Activated naive CD4-positive, alpha-beta T cell treated with anti-CD3 and anti-CD28 coated beads for 36 hours (primary cell): ENCODE data around the gene AHCYL2. TPM values are rescaled to one million over a fixed set of nuclear protein-coding genes. Genes with fewer than 3 reads are reported as not detected.
A peak's percentile ranks its signal among the peaks of the same experiment; 100 is the strongest.
"Not testable (repeated sequence)": the region's sequence is repeated elsewhere in the genome, so short reads cannot be mapped to it uniquely, and the experiment has no call there.

Experiments used
- CTCF ChIA-PET: fragments of 350-600 bp; sonication (Branson Sonifier 250); formaldehyde crosslinking; loops from one replicate; lab custom pipeline; 2021; ENCODE audit warnings: antibody characterized with exemption; lab: Charles Lee
- DNase-seq: peaks from one replicate; pipeline ENCODE4 v3.0.0-alpha.2; 2020
- H3K27ac Mint-ChIP-seq: one replicate; pipeline ENCODE4 v1.8.0; 2021; ENCODE audit warnings: mild to moderate bottlenecking, mixed read lengths
- H3K27me3 Mint-ChIP-seq: one replicate; pipeline ENCODE4 v1.8.0; 2021; ENCODE audit warnings: low read depth, mixed read lengths
- H3K36me3 Mint-ChIP-seq: one replicate; pipeline ENCODE4 v1.8.0; 2021; ENCODE audit warnings: low read depth, mixed read lengths
- H3K4me1 Mint-ChIP-seq: one replicate; pipeline ENCODE4 v1.8.0; 2021; ENCODE audit warnings: low read depth, mixed read lengths
- H3K4me3 Mint-ChIP-seq: one replicate; pipeline ENCODE4 v1.8.0; 2021; ENCODE audit warnings: mild to moderate bottlenecking, moderate library complexity, mixed read lengths
- H3K9me3 Mint-ChIP-seq: one replicate; pipeline ENCODE4 v1.8.0; 2021; ENCODE audit warnings: mixed read lengths
- intact Hi-C: fragments of 100-400 bp; cut with micrococcal nuclease; formaldehyde crosslinking; loops from one replicate; pipeline ENCODE4 v1.15.1; 2023
- total RNA-seq, 2 experiments: library from RNA; stranded (reverse); gene quantifications; one replicate each; pipeline ENCODE4 v1.2.3, GENCODE V29; 2021

The AHCYL2 gene
- total RNA-seq, 2 experiments from 2014 or later = 29.1 to 30.4 TPM

DNA sequence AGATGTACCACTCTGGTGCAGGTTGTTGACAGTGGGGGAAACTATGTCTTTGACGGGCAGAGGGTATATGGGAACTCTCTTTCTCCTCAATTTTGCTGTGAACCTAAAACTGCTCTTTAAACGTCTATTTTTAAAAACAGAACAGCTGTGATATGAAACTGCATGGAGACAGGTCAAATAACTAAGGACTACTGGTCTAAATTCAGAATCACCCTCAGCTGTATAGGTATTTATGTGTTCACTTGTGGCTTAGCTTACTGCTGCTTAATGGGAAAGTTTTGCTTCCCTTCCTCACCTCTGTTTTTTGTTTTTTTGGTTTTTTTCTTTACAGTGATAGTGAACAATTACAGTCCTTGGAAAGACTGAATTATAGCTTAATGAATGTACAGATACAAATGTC, 122.5 kb downstream of the AHCYL2 start:
- CTCF ChIA-PET = interaction anchor here (0.7 to 6.1 kb wide), 4 partner anchors 21 to 479 kb away, joined by 3 to 67 read pairs (median 4); no protein-coding TSS in a partner anchor
- Mint-ChIP-seq H3K4me3 (no peak overlapping the region), H3K27me3 (no peaks in the 10 kb centered on the region), H3K27ac (no peak overlapping the region), H3K4me1 (peaks cover 31% of the 10 kb centered on the region), H3K36me3 (no peaks in the 10 kb centered on the region), H3K9me3 (no peaks in the 10 kb centered on the region)
- intact Hi-C loops = no loop called here
- DNase-seq = no peak

GRCh38 chr7:129348023-129348740, 123.4 kb downstream of the AHCYL2 start:
- CTCF ChIA-PET = interaction anchor here (0.7 to 6.1 kb wide), 4 partner anchors 21 to 478 kb away, joined by 3 to 67 read pairs (median 4); no protein-coding TSS in a partner anchor
- no peak overlapping the region for H3K27ac Mint-ChIP-seq
- H3K36me3 Mint-ChIP-seq = no peaks in the 10 kb centered on the region
- H3K4me1 Mint-ChIP-seq = peaks cover 30% of the 10 kb centered on the region
- no peak for DNase-seq
- H3K27me3 Mint-ChIP-seq = no peaks in the 10 kb centered on the region
- no peaks in the 10 kb centered on the region for H3K9me3 Mint-ChIP-seq
- no peak overlapping the region for H3K4me3 Mint-ChIP-seq
- intact Hi-C loops = no loop called here

GRCh38 chr7:129351320-129351719, 126.5 kb downstream of the AHCYL2 start:
- H3K4me3 Mint-ChIP-seq = no peak overlapping the region

GRCh38 chr7:129353104-129353503, 128.3 kb downstream of the AHCYL2 start:
- CTCF ChIA-PET = interaction anchor here (2.2 kb wide), 1 partner anchor 15 kb away, joined by 12 read pairs; no protein-coding TSS in a partner anchor
- H3K4me1 Mint-ChIP-seq, intact Hi-C loops, H3K9me3 Mint-ChIP-seq, H3K36me3 Mint-ChIP-seq, H3K27ac Mint-ChIP-seq, H3K27me3 Mint-ChIP-seq, H3K4me3 Mint-ChIP-seq, DNase-seq: not testable (repeated sequence)

More at GRCh38 chr7:129351320-129351719, 126.5 kb downstream of the AHCYL2 start:
- Mint-ChIP-seq H3K27ac (no peak overlapping the region), H3K27me3 (no peaks in the 10 kb centered on the region), H3K4me1 (peaks cover 6% of the 10 kb centered on the region), H3K36me3 (no peaks in the 10 kb centered on the region), H3K9me3 (no peaks in the 10 kb centered on the region)
- intact Hi-C loops = no loop called here
- DNase-seq = peak; percentile 23
- CTCF ChIA-PET = interaction anchor here (2.2 kb wide), 1 partner anchor 17 kb away, joined by 12 read pairs; no protein-coding TSS in a partner anchor

DNA sequence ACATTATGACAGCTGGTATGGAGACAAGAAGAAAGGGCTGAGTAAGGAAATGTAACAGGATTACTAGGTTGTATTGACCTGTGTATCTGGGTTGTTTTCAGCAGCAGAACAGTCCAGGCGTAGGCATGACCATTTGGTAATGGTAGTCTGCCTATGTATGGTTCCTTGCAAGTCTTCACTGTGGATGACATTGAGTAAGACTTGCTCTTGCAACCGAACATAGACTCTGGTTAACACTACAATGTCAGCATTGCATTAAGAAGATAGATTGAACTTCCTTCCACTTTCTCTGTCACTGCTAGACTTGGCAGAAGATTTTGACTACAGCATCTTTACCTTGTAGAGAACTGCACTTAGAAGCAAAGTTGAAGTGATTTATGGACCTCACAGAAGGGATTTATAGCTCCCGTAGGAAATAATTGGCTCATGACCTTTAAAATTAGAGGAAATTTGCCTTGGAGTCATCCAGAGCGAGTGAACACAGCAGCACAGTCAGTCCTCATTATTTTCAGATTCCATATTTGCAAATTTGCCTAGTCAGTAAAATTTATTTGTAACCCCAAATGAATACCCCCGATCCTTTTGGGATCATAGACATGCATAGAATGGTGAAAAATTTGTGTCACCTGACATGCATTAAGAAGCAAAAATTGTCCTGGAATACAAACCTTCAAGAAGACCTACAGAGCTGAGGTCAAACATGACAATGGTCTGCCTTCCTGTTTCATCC, 129.8 kb downstream of the AHCYL2 start:
- H3K9me3 Mint-ChIP-seq = no peaks in the 10 kb centered on the region
- H3K4me1 Mint-ChIP-seq = peaks cover 6% of the 10 kb centered on the region
- no peaks in the 10 kb centered on the region for H3K27me3 Mint-ChIP-seq
- CTCF ChIA-PET = interaction anchor here (1.8 kb wide), 1 partner anchor 13 kb away, joined by 6 read pairs; no protein-coding TSS in a partner anchor
- no peak overlapping the region for H3K27ac Mint-ChIP-seq
- intact Hi-C loops = no loop called here
- no peak for DNase-seq
- no peak overlapping the region for H3K4me3 Mint-ChIP-seq
- H3K36me3 Mint-ChIP-seq = no peaks in the 10 kb centered on the region

- H3K4me3 Mint-ChIP-seq = no peak overlapping the region
- intact Hi-C loops = no loop called here
- H3K36me3 Mint-ChIP-seq = no peaks in the 10 kb centered on the region
- H3K27ac Mint-ChIP-seq = no peak overlapping the region
- no peaks in the 10 kb centered on the region for H3K9me3 Mint-ChIP-seq
- CTCF ChIA-PET = no interaction called here
- DNase-seq = no peak
- H3K27me3 Mint-ChIP-seq = no peaks in the 10 kb centered on the region
- H3K4me1 Mint-ChIP-seq = peaks cover 5% of the 10 kb centered on the region
Observed at GRCh38 chr7:129356176-129356575, 131.3 kb downstream of the AHCYL2 start.

GRCh38 chr7:129359176-129359575, 134.3 kb downstream of the AHCYL2 start:
- H3K27ac Mint-ChIP-seq = no peak overlapping the region
- DNase-seq = no peak
- no peaks in the 10 kb centered on the region for H3K36me3 Mint-ChIP-seq
- intact Hi-C loops = no loop called here
- H3K4me3 Mint-ChIP-seq = no peak overlapping the region
- H3K9me3 Mint-ChIP-seq = no peaks in the 10 kb centered on the region
- H3K4me1 Mint-ChIP-seq = no peaks in the 10 kb centered on the region
- CTCF ChIA-PET = interaction anchor here (1.2 to 2.8 kb wide), 5 partner anchors 9 to 61 kb away, joined by 3 to 14 read pairs (median 6); no protein-coding TSS in a partner anchor
- H3K27me3 Mint-ChIP-seq = no peaks in the 10 kb centered on the region

DNA sequence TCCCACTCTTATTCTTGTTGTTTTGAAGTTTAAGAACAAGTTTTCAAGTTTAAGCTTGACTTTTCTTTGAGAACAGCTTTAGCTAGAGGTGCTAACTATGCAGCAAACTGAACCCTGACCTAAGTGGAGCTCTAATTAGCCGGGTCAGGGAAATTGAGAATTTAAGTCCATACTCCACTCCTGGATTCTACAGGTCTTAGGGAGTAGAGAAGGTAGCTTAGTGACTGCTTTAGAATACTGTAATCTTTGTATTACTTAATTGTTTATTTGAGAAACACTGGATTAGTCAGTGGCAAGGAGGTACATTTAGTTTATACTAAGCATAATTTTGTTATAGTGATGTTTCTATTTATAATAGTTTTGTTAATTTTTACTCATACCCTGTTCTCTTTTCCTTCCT, 134.8 kb downstream of the AHCYL2 start:
- H3K27me3 Mint-ChIP-seq = no peaks in the 10 kb centered on the region

GRCh38 chr7:129361771-129362170, 136.9 kb downstream of the AHCYL2 start:
- Mint-ChIP-seq H3K4me3 (no peak overlapping the region), H3K36me3 (no peaks in the 10 kb centered on the region), H3K27me3 (no peaks in the 10 kb centered on the region), H3K4me1 (peaks cover 4% of the 10 kb centered on the region), H3K27ac (no peak overlapping the region), H3K9me3 (no peaks in the 10 kb centered on the region)
- CTCF ChIA-PET = interaction anchor here (1.7 to 2.3 kb wide), 2 partner anchors 15 to 19 kb away, joined by 6 to 16 read pairs; no protein-coding TSS in a partner anchor
- intact Hi-C loops = no loop called here
- DNase-seq = no peak

More for the DNA sequence above, 134.8 kb downstream of the AHCYL2 start:
- intact Hi-C loops = no loop called here
- Mint-ChIP-seq H3K4me3 (no peak overlapping the region), H3K27ac (no peak overlapping the region), H3K4me1 (no peaks in the 10 kb centered on the region), H3K9me3 (no peaks in the 10 kb centered on the region), H3K36me3 (no peaks in the 10 kb centered on the region)
- no peak for DNase-seq
- CTCF ChIA-PET = interaction anchor here (0.9 to 2.8 kb wide), 8 partner anchors 8 to 465 kb away, joined by 3 to 14 read pairs (median 4); no protein-coding TSS in a partner anchor

DNA sequence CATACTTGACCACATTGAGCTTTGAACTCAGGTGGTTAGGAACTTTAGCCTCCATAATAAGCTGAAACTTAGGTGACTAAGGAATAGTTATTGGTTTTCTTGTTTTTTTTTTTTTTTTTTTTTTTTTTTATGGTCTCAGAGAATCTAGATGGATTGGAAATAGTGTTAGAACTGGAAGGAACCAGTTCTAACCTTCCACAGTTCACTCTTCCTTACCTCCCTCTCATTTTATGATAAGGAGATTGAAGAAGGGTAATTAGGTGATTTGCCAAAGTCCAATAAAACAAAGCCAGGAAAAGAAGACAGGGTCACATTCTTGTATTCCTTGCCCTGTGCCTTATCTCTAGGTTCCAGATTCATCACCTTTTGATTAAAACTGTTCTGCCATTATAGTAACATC, 137.7 kb downstream of the AHCYL2 start:
- intact Hi-C loops = no loop called here
- no peaks in the 10 kb centered on the region for H3K36me3 Mint-ChIP-seq
- CTCF ChIA-PET = interaction anchor here (0.8 to 1.7 kb wide), 5 partner anchors 12 to 281 kb away, joined by 3 to 16 read pairs (median 5); no protein-coding TSS in a partner anchor
- H3K27ac Mint-ChIP-seq = no peak overlapping the region
- no peaks in the 10 kb centered on the region for H3K27me3 Mint-ChIP-seq
- H3K4me3 Mint-ChIP-seq = no peak overlapping the region
- no peak for DNase-seq
- H3K4me1 Mint-ChIP-seq = peaks cover 11% of the 10 kb centered on the region
- H3K9me3 Mint-ChIP-seq = no peaks in the 10 kb centered on the region

DNA sequence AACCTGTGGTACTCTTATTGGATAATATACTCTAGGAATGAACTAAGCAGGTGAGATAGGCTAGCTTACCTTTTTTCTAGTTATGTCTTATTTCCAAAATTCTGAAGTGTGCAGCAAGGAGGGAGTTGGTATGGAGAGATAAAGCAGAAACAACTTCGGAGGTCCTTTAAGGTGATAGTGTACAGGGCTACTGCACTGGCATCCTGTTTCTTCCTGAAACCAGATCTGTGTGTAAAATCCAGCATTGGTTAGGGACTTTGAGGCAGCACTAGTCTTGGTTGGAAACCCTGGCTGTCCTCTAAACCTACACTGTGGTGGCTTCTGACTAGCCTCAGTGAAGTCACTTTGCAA, 142.5 kb downstream of the AHCYL2 start:
- no peak for DNase-seq
- peak overlapping the region; percentile 94 for H3K27ac Mint-ChIP-seq

More for the DNA sequence above, 142.5 kb downstream of the AHCYL2 start:
- H3K4me3 Mint-ChIP-seq = peak overlapping the region; percentile 63
- CTCF ChIA-PET = interaction anchor here (0.7 to 4.8 kb wide), 44 partner anchors 8 to 643 kb away, joined by 3 to 116 read pairs (median 6); partner anchors contain the start of gene STRIP2
- no peaks in the 10 kb centered on the region for H3K9me3 Mint-ChIP-seq
- no peaks in the 10 kb centered on the region for H3K27me3 Mint-ChIP-seq
- intact Hi-C loops = loop anchor here (1.0 kb wide), 2 partner anchors 105 to 268 kb away; no protein-coding TSS in a partner anchor
- no peaks in the 10 kb centered on the region for H3K36me3 Mint-ChIP-seq
- peaks cover 40% of the 10 kb centered on the region for H3K4me1 Mint-ChIP-seq
